ENCODE measurements around the gene BEND6.

BEND6 gene

GRCh38 chr6:56959938-56960337, 5.0 kb downstream of the BEND6 start:
- no peak overlapping the region for H3K4me2 ChIP-seq (ENCODE audit: low read length)

GRCh38 chr6:56961151-56961550, 6.2 kb downstream of the BEND6 start:
- no peak overlapping the region for H3K27ac ChIP-seq (ENCODE audit: low read depth, low read length)
- no peak overlapping the region for H3K4me2 ChIP-seq (ENCODE audit: low read length)
- H3K9me3 ChIP-seq (ENCODE audit: control insufficient read depth, insufficient read depth, low read length) = no peaks in the 10 kb centered on the region
- H3F3A ChIP-seq (ENCODE audit: control insufficient read depth, insufficient read depth) = no peaks in the 10 kb centered on the region
- no peaks in the 10 kb centered on the region for H3K4me1 ChIP-seq (ENCODE audit: control insufficient read depth, low read length)
- H4K20me1 ChIP-seq (ENCODE audit: control insufficient read depth, insufficient read depth, low read depth, low read length) = no peaks in the 10 kb centered on the region
- TF ChIP-seq CTCF (IDR thresholded peaks at IDR 0.05; ENCODE audit: low read depth, low read length, poor library complexity, severe bottlenecking) = no peak
- no peak for TF ChIP-seq EZH2phosphoT487 (IDR thresholded peaks at IDR 0.05; ENCODE audit: borderline replicate concordance, low read length)
- no peaks in the 10 kb centered on the region for H3K36me3 ChIP-seq (ENCODE audit: control insufficient read depth, low read length)
- peaks cover 27% of the 10 kb centered on the region for H3K27me3 ChIP-seq (ENCODE audit: control insufficient read depth, low read length)
- H3K9me2 ChIP-seq (replicated peaks; ENCODE audit: control insufficient read depth, low read length) = no peaks in the 10 kb centered on the region
- no peaks in the 10 kb centered on the region for H3K79me2 ChIP-seq (ENCODE audit: control insufficient read depth, low read length)
- no peak overlapping the region for H3K4me3 ChIP-seq (ENCODE audit: low read length)

More at GRCh38 chr6:56959938-56960337, 5.0 kb downstream of the BEND6 start:
- Histone ChIP-seq H3K27ac (ENCODE audit: low read depth, low read length) (no peak overlapping the region), H3K79me2 (ENCODE audit: control insufficient read depth, low read length) (no peaks in the 10 kb centered on the region), H3K4me1 (ENCODE audit: control insufficient read depth, low read length) (peaks cover 8% of the 10 kb centered on the region), H4K20me1 (ENCODE audit: control insufficient read depth, insufficient read depth, low read depth, low read length) (no peaks in the 10 kb centered on the region), H3K9me3 (ENCODE audit: control insufficient read depth, insufficient read depth, low read length) (no peaks in the 10 kb centered on the region), H3K4me3 (ENCODE audit: low read length) (no peak overlapping the region), H3K27me3 (ENCODE audit: control insufficient read depth, low read length) (peaks cover 38% of the 10 kb centered on the region), H3K9me2 (replicated peaks; ENCODE audit: control insufficient read depth, low read length) (no peaks in the 10 kb centered on the region), H3F3A (ENCODE audit: control insufficient read depth, insufficient read depth) (no peaks in the 10 kb centered on the region), H3K36me3 (ENCODE audit: control insufficient read depth, low read length) (no peaks in the 10 kb centered on the region)
- TF ChIP-seq CTCF (IDR thresholded peaks at IDR 0.05; ENCODE audit: low read depth, low read length, poor library complexity, severe bottlenecking) (no peak), EZH2phosphoT487 (IDR thresholded peaks at IDR 0.05; ENCODE audit: borderline replicate concordance, low read length) (no peak)

- Histone ChIP-seq H3K4me1 (ENCODE audit: control insufficient read depth, low read length) (no peaks in the 10 kb centered on the region), H3K9me2 (replicated peaks; ENCODE audit: control insufficient read depth, low read length) (no peaks in the 10 kb centered on the region), H4K20me1 (ENCODE audit: control insufficient read depth, insufficient read depth, low read depth, low read length) (no peaks in the 10 kb centered on the region), H3K36me3 (ENCODE audit: control insufficient read depth, low read length) (no peaks in the 10 kb centered on the region), H3K27me3 (ENCODE audit: control insufficient read depth, low read length) (peaks cover 19% of the 10 kb centered on the region), H3K4me2 (ENCODE audit: low read length) (no peak overlapping the region), H3F3A (ENCODE audit: control insufficient read depth, insufficient read depth) (no peaks in the 10 kb centered on the region), H3K27ac (ENCODE audit: low read depth, low read length) (no peak overlapping the region), H3K79me2 (ENCODE audit: control insufficient read depth, low read length) (no peaks in the 10 kb centered on the region), H3K4me3 (ENCODE audit: low read length) (no peak overlapping the region), H3K9me3 (ENCODE audit: control insufficient read depth, insufficient read depth, low read length) (no peaks in the 10 kb centered on the region)
- TF ChIP-seq EZH2phosphoT487 (IDR thresholded peaks at IDR 0.05; ENCODE audit: borderline replicate concordance, low read length) = no peak
- TF ChIP-seq CTCF (IDR thresholded peaks at IDR 0.05; ENCODE audit: low read depth, low read length, poor library complexity, severe bottlenecking) = no peak
These were observed 7.5 kb downstream of the BEND6 start for GRCh38 chr6:56962441-56962840.

GRCh38 chr6:56963043-56963442, 8.1 kb downstream of the BEND6 start:
- TF ChIP-seq EZH2phosphoT487 (IDR thresholded peaks at IDR 0.05; ENCODE audit: borderline replicate concordance, low read length) = no peak
- TF ChIP-seq CTCF (IDR thresholded peaks at IDR 0.05; ENCODE audit: low read depth, low read length, poor library complexity, severe bottlenecking) = no peak
- H3K79me2 ChIP-seq (ENCODE audit: control insufficient read depth, low read length) = no peaks in the 10 kb centered on the region
- H3K27ac ChIP-seq (ENCODE audit: low read depth, low read length) = no peak overlapping the region
- H3K36me3 ChIP-seq (ENCODE audit: control insufficient read depth, low read length) = no peaks in the 10 kb centered on the region
- no peaks in the 10 kb centered on the region for H4K20me1 ChIP-seq (ENCODE audit: control insufficient read depth, insufficient read depth, low read depth, low read length)
- peaks cover 16% of the 10 kb centered on the region for H3K27me3 ChIP-seq (ENCODE audit: control insufficient read depth, low read length)
- no peaks in the 10 kb centered on the region for H3K4me1 ChIP-seq (ENCODE audit: control insufficient read depth, low read length)
- no peaks in the 10 kb centered on the region for H3K9me3 ChIP-seq (ENCODE audit: control insufficient read depth, insufficient read depth, low read length)
- H3F3A ChIP-seq (ENCODE audit: control insufficient read depth, insufficient read depth) = no peaks in the 10 kb centered on the region
- no peaks in the 10 kb centered on the region for H3K9me2 ChIP-seq (replicated peaks; ENCODE audit: control insufficient read depth, low read length)
- H3K4me3 ChIP-seq (ENCODE audit: low read length) = no peak overlapping the region
- H3K4me2 ChIP-seq (ENCODE audit: low read length) = no peak overlapping the region

Measured in DOHH2 (cell line).